Measurements from ENCODE around the gene SNAI3.

The SNAI3 gene

DNA sequence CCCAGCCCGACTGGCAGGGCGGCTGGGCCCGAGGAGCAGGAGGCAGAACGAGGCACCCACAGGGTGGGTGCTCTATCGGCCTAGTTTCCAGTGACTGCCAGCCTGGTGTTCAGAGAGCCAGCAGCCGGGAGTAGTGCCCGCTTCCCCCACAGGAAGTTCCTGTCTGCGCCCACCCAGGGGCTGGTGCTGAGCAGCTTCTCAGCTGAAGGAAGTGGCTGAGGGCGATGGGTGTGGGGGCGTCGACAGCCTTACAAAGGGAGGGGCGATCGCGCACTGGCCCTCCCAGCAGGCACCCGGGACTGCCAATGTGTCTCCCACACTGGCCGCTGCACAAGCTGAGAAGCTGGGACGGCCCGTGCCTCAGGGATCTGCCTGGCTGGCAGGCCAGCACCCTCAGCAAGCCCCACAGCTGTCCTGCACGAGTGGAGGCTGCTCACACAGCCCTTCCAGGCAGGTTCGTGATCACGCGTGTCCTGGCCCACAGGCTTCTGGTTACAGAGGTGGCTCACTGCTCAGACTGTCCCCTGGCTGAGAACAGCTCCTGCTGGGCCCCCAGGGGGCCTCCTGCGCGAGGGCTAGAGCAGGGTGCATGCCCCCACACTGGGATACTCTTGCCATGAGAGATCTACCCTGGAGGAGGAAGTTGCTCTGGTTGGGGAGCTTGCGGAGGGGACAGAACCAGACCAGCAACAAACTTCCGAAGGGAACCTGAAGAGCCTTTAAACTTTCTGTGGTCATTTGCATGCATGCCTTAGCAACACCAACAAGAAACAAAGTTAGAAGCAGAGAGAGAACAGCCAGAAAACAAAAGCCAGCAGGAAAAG lies 17.4 kb upstream of the SNAI3 start:
- peak; percentile 71 for DNase-seq

DNA sequence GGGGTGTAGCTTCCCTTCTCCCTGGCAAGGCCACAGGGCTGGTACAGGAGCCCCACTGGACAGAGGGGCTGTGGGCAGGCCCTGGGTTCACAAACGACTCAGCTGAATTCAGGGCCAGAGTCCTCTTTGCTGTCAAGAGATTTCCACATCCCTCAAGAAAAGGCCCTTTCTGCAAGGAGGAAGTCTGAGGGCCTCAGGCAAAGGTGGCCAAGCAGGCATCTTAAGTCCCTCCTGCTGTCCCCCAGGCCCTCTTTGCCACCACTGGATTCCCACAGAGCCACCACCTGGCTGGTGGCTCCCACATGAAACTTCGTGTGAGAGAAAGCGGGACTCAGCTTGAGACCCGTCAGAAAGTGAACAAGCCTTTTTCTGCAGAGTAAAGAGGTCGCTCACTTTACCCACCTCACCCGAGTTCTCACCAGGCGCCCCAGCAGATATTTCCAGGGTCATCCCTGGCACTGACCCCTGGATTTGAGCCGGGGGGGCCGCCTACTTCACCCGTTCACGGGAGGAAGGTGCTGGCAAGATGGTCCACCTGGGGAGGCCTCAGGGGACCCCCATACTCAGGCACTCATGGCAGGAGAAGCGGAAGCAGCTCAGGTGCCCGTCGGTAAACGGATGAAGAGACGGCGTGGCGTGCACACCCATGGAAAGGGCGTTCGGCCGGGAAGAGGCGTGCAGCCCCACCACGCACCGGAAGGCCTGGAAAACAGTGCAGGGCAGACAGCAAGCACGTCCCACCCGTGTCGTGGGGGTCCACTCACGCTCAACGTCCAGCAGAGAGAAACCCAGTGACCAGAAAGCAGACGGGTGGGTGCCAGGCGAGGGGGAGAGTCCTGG lies 16.3 kb upstream of the SNAI3 start:
- no peak for DNase-seq

DNA sequence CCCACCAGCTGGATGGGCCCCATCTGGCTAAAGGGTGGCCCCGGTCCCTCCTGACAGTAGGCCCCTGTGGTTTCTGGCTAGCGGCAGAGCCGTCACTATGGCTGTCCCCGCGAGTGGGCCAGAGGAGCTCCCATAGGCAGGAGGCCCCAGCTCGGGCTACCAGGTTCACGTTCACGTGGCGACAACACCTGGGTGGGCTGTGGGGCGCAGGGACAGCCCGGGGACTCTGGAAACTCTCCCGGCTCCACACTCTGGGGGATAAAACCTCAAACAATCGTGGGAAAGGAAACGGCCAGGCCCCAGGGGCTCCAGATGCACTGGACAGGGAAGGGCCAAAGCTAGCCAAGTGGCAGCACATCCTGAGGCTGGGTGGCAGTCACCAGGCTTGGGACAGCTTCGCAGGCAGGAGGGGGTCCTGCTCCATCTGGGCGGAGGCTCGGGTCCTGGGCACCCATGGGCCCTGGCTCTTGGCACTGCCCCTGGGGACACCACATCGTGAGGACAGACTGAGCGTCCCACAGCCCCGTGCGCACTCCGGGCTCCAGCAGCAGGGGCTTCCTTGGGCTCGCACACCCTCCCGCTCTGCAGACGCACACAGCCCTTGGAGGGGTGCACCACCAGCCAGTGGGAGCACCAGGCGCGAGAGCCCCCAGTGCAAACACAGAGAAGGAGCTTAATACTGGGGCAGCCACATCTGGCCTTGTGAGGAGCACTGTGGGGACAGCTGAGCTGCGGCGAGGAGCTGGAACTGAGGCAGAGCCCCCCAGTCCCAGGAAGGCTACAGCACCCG lies 15.5 kb upstream of the SNAI3 start:
- no peak for DNase-seq

DNA sequence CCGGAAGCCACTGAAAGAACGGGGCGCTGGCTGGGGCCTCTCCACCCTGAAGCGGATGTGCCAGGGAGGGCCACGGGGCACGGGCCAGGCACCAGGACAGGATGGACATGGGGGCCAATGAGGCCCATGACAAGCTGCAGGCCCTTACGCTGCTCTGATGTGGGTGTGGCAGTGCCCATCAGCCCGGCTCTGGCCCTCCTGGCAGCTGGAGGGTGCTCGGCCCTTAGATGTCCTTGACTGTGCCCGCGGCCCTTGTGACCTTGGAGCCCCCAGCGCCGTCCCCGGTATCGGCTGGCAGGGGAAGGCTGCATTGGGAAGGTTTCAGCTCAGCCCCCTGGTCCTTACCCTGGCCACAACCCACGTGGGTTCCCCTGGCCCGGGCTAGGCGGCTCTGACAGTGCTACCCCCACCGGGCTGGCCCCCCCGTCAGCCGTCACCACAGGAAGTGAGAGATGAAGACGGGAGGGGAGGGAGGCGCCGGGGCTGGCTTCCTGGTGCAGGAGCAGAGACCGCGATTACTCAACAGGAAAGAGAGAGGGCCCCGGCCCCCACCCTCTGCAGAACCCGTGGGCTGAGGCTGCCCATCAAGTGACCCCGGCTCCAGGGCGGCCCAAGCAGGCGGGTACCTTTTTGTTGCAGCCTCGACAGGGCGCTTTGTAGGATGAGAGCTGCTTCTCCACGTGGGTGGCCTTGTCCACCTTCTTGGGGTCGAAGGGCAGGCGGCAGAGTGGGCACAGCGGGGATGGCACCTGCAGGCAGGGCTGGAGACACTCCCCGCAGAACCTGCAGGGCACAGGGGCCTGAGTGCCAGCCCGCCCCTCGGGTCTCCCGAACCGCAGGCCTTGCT lies 14.6 kb upstream of the SNAI3 start:
- DNase-seq, result peak; percentile 95

DNA sequence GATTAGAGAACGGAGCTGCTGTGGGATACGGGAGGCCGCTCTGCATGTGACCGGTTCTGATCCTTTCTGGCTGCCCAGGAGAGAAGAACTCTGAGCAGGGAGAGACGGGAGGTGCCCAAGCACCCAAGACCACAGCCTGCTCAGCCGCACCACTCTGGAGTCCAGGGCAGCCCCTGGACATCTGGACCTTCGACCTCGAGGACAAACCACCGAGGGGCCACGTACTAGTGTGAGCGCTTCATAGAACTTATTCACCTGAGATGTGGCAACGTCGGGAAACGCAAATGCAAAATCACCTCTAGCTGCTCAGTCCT lies 14.0 kb upstream of the SNAI3 start:
- DNase-seq, result no peak

DNA sequence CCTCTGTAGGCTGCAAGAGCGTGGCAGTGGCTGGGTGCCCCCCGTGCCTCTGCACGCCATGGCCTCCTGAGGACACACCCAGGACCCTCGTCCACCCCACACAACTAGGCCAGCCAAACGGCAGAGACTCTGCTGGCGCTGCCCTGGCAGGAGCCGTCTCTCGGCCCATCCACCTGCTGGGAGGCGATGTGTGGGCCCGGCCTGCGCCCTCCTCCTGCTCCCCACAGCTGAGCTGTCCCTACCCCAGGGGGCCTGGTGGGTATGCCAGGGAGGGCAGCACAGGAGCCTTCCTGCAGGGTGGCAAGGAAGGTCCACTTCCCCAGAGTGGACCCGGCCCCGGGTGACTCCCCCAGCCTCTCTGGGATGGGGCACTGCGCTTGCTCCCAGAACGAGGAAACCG lies 12.9 kb upstream of the SNAI3 start:
- no peak for DNase-seq

DNA sequence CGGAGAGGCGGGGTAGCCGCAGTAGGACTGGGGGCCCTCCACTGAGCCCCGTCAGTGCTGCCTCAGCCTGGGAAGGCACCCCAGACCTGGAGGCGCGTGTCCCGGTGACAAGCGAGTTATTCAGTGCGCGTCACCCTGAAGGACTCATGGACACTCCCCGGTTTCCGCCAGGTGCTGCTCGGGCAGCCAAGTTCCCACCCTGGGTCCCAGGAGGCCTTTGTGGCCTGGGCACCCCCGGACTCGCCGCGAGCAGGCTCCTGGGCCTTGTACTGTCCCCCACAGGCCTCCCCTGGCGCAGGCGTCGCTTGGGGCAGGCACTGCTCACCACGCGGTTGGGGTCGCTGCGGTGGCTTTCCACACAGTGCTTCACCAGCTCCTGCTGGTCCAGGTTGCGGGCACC lies 12.3 kb upstream of the SNAI3 start:
- DNase-seq, result no peak

DNA sequence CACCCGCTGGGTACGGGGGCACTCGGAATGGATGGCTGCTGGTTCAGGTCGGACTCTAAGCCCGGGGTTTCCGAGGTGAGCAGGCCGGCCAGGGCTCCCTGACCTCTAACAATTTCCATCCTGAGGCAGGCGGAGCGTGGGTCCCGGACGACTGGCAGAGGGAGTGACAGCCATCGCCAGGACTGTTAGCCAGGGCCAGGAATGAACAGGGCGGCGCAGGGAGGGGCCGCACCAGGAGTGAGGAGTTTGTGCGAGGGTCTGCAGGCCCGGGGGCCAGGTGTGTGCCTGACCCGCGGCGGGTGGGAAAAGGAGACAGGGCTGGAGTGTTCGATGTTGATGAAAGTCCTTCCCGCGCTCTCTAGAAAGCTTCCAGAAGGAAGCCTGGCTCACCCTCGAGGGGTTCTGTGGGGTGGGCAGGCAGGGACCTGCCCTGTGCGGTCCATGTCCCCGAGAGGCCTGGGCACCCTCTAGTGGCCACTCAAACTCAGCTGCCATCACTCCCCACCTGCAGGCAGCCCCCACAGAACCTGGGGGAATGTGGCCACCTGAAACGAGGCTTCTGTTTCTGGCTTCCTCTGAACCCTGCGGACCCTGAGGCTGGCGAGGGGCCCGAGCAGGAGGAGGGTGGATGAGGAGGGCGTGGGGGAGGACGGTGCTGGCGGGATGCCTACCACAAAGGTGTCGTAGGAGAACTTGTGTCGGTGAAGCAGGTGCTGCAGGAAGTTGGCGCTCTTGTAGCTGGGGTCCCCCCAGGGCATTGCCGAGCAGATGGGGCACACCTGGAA lies 11.7 kb upstream of the SNAI3 start:
- no peak for DNase-seq

DNA sequence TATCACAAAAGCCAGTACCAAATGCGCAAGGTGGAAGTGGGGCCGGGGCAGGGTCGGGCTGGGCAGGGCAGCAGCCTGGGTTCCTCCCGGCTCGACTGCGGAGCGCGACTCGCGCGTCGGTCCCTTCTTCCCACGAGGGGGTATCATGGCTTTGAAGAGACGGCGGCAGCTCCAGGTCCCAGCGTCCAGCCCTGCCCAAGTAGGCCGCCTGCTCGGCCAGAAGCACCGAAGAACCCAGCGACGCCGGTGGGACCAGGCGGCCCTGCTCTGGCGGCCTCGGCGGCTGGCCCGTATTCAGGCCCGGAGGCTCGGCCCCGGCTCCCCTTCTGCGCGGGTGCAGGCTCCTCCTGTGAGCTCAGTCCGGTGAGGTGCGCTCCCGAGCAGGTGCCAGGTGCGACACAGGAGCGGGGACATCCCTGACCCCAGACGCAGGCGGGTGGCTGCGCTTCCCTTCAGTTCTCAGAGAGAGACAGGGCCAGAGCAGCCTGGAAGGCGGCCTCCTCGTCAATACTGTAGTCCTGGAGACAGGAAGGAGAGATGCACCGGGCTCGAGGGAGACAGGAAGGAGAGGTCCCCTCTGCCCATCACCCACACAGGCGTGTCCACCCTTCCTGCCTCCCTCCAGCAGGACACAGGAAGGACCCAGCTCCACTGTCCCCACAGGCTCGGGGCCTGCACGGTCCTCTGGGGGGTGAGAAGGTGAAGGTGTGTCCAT lies 11.0 kb upstream of the SNAI3 start:
- no peak for DNase-seq

DNA sequence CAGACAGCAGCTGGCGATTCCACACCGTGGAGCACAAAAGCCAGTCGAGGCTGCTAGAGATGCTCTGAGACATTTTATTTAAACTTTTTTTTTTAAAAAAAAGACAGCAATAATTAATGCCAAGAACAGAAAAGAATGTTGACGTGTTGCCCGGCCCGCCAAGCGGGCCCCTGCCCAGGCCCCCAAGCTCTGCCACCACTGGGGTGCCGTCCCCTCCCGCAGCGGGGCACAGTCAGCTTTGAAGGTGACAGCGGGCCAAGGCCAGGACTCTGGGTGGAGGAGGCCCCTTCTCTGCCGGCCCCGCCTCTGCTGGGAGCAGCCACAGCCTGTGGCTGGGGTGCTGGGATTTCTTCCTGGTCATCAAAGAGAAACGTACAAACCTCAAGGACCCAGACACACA lies 10.1 kb upstream of the SNAI3 start:
- no peak for DNase-seq

DNA sequence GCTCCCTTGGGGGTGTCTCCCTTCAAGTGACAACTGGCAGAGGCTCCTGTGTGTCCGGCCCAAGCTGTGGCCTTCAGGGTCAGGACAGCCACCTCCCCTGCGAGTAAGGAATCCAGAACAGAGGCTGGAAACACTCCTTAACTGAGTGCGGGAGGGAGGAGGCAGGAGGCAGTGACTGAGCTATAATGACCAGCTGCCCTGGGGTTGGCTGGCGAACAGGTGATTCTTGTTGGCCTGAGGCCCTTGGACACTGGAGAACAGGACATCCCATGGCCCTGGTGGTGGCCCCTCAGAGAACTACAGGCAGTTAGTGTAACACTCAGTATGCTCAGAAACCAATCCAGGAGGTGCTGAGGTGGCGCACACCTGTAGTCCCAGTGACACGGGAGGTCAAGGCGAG lies 9.4 kb upstream of the SNAI3 start:
- DNase-seq, result no peak

DNA sequence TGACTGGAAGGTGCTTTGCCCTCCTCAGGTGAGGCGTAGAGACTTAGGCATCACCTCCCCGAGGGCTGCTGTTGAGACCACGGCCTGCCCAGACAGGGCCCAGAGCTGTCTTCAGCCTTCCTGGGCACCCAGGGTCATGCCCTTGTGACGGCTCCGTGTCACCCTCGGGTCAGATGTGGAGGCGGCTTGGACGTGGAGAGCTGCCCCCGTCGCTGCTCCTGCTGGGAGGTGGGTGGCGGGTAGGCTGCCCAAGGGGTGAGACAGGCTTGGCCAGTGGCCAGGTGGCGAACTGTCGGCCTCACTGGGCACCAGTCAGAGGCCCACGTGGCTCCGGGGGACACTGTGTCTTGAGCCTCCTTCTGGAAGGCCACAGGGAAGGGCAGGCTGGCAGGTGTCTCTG lies 8.9 kb upstream of the SNAI3 start:
- DNase-seq, result no peak

DNA sequence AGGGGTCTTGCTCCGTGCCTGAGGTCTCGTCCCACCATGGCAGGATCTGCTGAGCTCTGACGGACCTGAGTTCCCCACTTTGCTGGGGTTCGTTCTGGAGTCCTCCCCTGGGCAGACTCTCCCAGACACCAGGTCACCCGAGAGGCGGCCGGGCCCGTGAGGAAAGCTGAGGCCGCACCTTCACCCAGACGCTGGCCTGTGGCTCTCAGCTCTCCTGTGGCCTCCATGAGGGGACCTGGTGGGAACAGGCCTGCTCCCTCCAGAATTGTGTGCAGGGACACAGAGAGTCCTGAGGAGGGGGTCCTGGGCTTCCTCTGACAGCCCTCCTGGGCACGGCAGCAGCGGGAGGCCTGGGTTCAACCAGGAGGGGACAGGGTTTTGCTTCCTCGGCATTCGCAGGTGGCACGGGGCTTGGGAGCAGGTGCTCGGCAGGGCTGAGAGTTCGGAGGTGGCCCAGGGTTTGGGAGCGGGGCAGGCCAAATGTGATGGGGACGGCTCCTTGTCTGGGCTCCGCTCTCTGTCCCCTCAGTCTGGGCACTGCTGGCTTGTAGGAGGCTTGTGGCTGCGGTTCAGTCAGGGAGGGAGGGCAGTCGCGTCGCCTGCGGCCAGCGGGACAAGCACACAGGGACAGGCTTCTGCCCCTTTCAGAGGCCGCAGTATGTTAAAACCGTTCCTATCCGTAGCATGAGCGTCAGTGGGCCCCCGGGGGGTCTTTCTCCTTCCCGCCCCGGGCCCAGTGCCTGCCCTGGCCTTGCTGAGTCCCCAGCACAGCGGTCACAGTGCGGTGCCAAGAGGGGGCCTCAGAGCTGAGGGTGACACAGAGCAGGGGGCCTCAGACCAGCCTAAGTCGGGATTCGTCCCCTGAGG lies 8.1 kb upstream of the SNAI3 start:
- DNase-seq, result no peak

DNA sequence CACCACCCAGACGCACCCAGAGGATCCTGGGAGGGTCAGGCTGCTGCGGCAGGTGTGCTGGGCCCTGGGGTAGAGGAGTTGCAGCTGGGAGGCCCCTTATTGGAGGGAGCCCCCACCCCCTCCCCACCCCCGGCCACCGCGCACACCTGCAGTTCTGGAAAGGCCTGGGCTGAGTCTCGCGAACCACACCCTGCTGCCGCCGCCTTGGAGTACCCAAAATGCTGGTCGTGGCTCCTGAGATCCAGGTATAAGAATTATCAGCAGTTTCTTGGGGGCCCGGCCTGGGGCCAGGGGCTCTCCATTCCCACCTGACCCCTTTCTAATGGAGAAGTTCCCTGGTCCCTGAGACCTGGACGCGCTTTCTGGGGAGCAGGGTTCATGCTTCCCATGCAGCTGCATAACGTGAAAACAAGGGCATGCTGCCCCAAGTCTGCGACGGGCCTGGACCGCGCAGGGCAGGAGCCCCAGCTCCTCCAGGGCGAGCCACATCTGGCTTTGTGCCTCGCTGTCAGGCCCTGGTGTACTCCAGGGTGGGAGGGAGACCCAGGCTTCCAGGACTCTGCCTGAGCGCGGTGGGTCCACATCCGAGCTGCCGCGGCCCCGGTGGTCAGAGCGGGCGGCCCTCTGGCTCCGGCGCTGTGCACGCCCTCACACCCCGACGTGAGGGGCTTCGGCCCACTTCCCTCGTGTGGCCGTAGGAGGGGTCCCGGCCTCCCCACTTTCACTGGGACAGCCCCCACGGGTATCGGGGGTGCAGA lies 7.3 kb upstream of the SNAI3 start:
- no peak for DNase-seq

DNA sequence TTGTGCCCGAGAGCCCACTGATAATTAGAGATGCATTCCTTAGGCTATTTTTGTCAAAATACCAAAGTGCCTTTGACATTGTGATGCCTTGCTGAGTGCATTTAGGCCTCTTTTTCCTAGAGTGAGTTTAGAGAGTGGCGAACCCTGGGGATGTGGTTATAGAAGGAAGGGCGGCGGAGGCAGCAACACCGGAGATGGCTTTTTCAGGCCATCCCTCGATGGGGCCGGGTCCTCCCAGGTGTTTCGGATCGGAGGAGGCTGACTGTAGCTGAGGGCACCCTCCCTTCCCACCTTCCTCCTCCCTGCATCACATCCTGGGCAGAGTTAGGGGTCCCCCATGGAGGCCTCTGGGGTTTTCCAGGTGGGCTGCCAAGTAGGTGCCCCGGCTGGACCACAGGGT lies 6.6 kb upstream of the SNAI3 start:
- DNase-seq, result no peak

DNA sequence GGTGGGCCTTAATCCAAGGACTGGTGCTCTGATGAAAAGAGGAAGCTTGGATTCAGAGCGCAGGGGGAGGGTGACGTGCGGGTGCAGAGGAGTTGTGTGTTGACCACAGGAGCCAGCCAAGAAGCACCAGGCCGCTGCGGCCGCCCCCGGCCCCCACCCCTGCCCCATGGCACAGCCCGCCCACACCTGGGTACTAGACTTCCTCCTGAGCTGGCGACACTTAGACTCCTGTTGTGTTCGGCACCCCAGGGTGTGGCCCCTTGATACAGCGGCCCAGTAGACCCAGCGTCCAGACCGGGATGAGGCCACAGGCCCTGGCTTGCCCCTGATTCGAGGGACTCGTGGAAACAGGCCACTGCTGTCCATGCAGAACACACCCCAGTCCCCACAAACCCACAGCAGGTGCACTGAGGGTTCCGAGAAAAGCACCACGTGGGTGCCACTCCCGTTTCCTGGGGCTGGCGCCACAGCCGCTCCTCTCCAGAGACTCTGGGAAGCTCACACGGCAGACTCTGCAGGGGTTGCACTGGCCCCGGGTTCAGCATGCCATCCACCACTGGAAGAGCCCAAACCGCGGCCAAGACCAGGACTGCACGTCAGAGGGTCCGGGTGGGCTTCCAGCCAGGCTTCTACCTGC lies 5.7 kb upstream of the SNAI3 start:
- DNase-seq, result peak; percentile 69

DNA sequence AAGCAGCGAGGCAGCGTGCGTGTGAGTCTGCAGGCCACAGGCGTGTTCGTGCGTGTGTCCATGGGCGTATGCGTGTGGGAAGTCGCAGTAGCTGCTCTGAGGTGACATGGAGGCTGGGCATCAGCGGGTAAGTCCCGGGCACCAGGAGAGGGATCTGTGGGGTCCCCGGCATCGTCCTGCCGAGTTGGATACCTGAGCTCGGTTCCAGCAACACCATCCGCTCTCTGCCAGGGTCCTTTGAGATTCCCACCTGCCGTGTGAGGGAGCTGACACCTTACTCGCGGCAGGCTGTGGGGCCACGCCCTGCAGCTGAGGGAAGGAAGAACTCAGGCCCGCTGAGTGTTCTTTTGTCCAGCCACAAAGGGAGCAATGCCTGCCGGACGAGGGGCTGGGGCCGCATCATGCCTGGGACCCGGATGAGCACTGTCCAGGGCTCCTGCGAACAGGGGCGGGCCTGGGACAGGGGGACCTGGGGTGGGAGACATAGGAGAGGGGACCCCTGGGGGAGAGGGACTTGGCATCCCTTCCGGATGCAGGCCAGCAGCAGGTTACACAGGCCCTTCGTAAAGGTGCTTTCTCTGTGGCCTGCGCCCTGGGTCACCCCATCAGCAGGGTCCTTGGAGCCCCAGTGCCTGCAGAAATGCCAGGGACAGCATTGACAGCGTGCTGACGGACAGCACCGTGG lies 5.0 kb upstream of the SNAI3 start:
- DNase-seq, result no peak

All from CD4-positive, alpha-beta T cell treated with Interleukin-15 for 1 hour (primary cell).